Measurements from ENCODE around the gene B4GALNT2.

- TF ChIP-seq CTCF (IDR thresholded peaks at IDR 0.05): no peak
- TF ChIP-seq POLR2A (IDR thresholded peaks at IDR 0.05): no peak
Observed at GRCh38 chr17:49108318-49108717, 24.3 kb upstream of the B4GALNT2 start.
